Peyer's patch (tissue), 4 donors: ENCODE data around the gene GPR161.
A peak's percentile ranks its signal among the peaks of the same experiment; 100 is the strongest.

ENCODE experiments used
- CTCF ChIP-seq, 6 experiments: fragments of 450-650 bp in 4 of 6; fragments of 200-600 bp in 2 of 6; sonication (generic) in 1 of 6; IDR thresholded peaks; one replicate each; pipeline ENCODE4 v1.5.1; 2017 to 2019; ENCODE audit warnings: antibody characterized with exemption in 6 of 6, mild to moderate bottlenecking in 3 of 6, moderate library complexity in 1 of 6
- POLR2A ChIP-seq, 2 donors: fragments of 450-650 bp; IDR thresholded peaks; one replicate each; pipeline ENCODE4 v1.5.1; 2017; ENCODE audit warnings: antibody characterized with exemption in 2 of 2, mild to moderate bottlenecking in 2 of 2, moderate library complexity in 2 of 2

GRCh38 chr1:168178638-168179437, 42.1 kb upstream of the GPR161 start, which contains the start of gene TIPRL:
- TF ChIP-seq CTCF (IDR thresholded peaks at IDR 0.05) (peak; percentile 62 to 86 (median 82)), POLR2A (IDR thresholded peaks at IDR 0.05) (peak; percentile 58 to 76)
